Effector CD4-positive, alpha-beta T cell (primary cell): ENCODE data around the gene VILL.
"Not testable (repeated sequence)": the region's sequence is repeated elsewhere in the genome, so short reads cannot be mapped to it uniquely, and the experiment has no call there.

Source experiments
- DNase-seq: peaks from one replicate; pipeline ENCODE4 v3.0.0-alpha.2; 2020

VILL gene

GRCh38 chr3:38038447-38038911 lies 47.9 kb downstream of the VILL start:
- peak; percentile 31 for DNase-seq

- DNase-seq: peak; percentile 77
These were observed 48.7 kb downstream of the VILL start, which contains the start of gene DLEC1 for GRCh38 chr3:38039101-38039898. Gene DLEC1 (plus strand): TSS chr3:38039208. CDS start chr3:38039226, 18 bp downstream.

- peak; percentile 47 for DNase-seq
These were observed 49.3 kb downstream of the VILL start for GRCh38 chr3:38039899-38040261.

- no peak for DNase-seq
These were observed 49.8 kb downstream of the VILL start for GRCh38 chr3:38040401-38040800.

GRCh38 chr3:38043486-38043885 lies 52.9 kb downstream of the VILL start:
- no peak for DNase-seq

GRCh38 chr3:38046027-38046426 lies 55.4 kb downstream of the VILL start:
- DNase-seq: no peak

GRCh38 chr3:38046821-38047220 lies 56.2 kb downstream of the VILL start:
- DNase-seq: no peak

GRCh38 chr3:38047896-38048295 lies 57.3 kb downstream of the VILL start:
- no peak for DNase-seq

GRCh38 chr3:38049358-38050126 lies 59.0 kb downstream of the VILL start:
- no peak for DNase-seq

GRCh38 chr3:38051131-38051530 lies 60.5 kb downstream of the VILL start:
- DNase-seq: no peak

- not testable (repeated sequence) for DNase-seq
These were observed 62.7 kb downstream of the VILL start for GRCh38 chr3:38053286-38053685.

GRCh38 chr3:38053813-38054498 lies 63.4 kb downstream of the VILL start:
- not testable (repeated sequence) for DNase-seq

GRCh38 chr3:38054499-38055001 lies 64.0 kb downstream of the VILL start:
- DNase-seq: no peak
